ENCODE measurements around the gene SAMD8. TPM values are rescaled to one million over a fixed set of nuclear protein-coding genes. Genes with fewer than 3 reads are reported as not detected.

SAMD8 gene
- polyA plus RNA-seq, 3 donors, result 13.0 to 18.8 (median 13.7) TPM

GRCh38 chr10:75100764-75101291 lies 10.6 kb upstream of the SAMD8 start:
- no peak for DNase-seq
- Histone ChIP-seq H3K9me3 (replicated peaks in 1 of 2; ENCODE audit: control insufficient read depth in 1 of 2, insufficient read depth in 1 of 2, low read length in 2 of 2) (no peaks in the 10 kb centered on the region), H2AFZ (ENCODE audit: insufficient read depth, low read depth, low read length, poor library complexity, severe bottlenecking) (no peak overlapping the region), H3K27ac (ENCODE audit: low read depth in 1 of 2, low read length in 2 of 2) (no peak overlapping the region), H3K79me2 (ENCODE audit: insufficient read depth, low read length) (no peaks in the 10 kb centered on the region), H3K4me3 (replicated peaks in 1 of 3; ENCODE audit: low read depth in 2 of 3, low read length in 3 of 3) (no peak overlapping the region), H4K20me1 (ENCODE audit: insufficient read depth, low read length) (no peaks in the 10 kb centered on the region), H3K9ac (ENCODE audit: insufficient read depth, low read length, poor library complexity, severe bottlenecking) (no peak overlapping the region), H3K27me3 (ENCODE audit: control insufficient read depth in 2 of 2, insufficient read depth in 2 of 2, low read length in 2 of 2) (no peaks in the 10 kb centered on the region), H3K36me3 (replicated peaks in 1 of 2; ENCODE audit: control insufficient read depth in 1 of 2, insufficient read depth in 2 of 2, low read length in 2 of 2) (no peaks in the 10 kb centered on the region), H3K4me1 (ENCODE audit: control insufficient read depth in 1 of 2, insufficient read depth in 2 of 2, low read length in 2 of 2) (peaks cover 12 to 14% of the 10 kb centered on the region in 2 donors), H3K4me2 (replicated peaks; ENCODE audit: extremely low read depth, low read length, poor library complexity, severe bottlenecking) (no peak overlapping the region)
- H3K4me1 Mint-ChIP-seq, result peaks cover 17% of the 10 kb centered on the region
- H3K9me3 Mint-ChIP-seq, result no peaks in the 10 kb centered on the region
- H3K27me3 Mint-ChIP-seq (ENCODE audit: low read depth in 3 of 3), result peaks cover 0 to 8% (median 1%) of the 10 kb centered on the region in 3 donors
- H3K36me3 Mint-ChIP-seq, result no peaks in the 10 kb centered on the region
- no peak for TF ChIP-seq CTCF (IDR thresholded peaks at IDR 0.05)
- no peak overlapping the region for H3K27ac Mint-ChIP-seq
- intact Hi-C loops (cut with micrococcal nuclease), result loop anchor here (5.0 kb wide), 2 partner anchors 834 to 839 kb away; no protein-coding TSS in a partner anchor
- peak overlapping the region in 1 of 2 donors; percentile 54 for H3K4me3 Mint-ChIP-seq
- 87% methylated on average over 4 of the region's 4 CpGs for WGBS (ENCODE audit: insufficient coverage)

- Mint-ChIP-seq H3K27ac (peak overlapping the region in 1 of 7 donors; percentile 48), H3K9me3 (no peaks in the 10 kb centered on the region), H3K36me3 (no peaks in the 10 kb centered on the region), H3K27me3 (ENCODE audit: low read depth in 3 of 3) (peaks cover 0 to 8% (median 1%) of the 10 kb centered on the region in 3 donors), H3K4me3 (no peak overlapping the region), H3K4me1 (peaks cover 17% of the 10 kb centered on the region)
- Histone ChIP-seq H3K4me1 (ENCODE audit: control insufficient read depth in 1 of 2, insufficient read depth in 2 of 2, low read length in 2 of 2) (peaks cover 12 to 14% of the 10 kb centered on the region in 2 donors), H3K4me3 (replicated peaks in 1 of 3; ENCODE audit: low read depth in 2 of 3, low read length in 3 of 3) (no peak overlapping the region), H3K9ac (ENCODE audit: insufficient read depth, low read length, poor library complexity, severe bottlenecking) (no peak overlapping the region), H3K36me3 (replicated peaks in 1 of 2; ENCODE audit: control insufficient read depth in 1 of 2, insufficient read depth in 2 of 2, low read length in 2 of 2) (no peaks in the 10 kb centered on the region), H3K27me3 (ENCODE audit: control insufficient read depth in 2 of 2, insufficient read depth in 2 of 2, low read length in 2 of 2) (no peaks in the 10 kb centered on the region), H2AFZ (ENCODE audit: insufficient read depth, low read depth, low read length, poor library complexity, severe bottlenecking) (no peak overlapping the region), H4K20me1 (ENCODE audit: insufficient read depth, low read length) (no peaks in the 10 kb centered on the region), H3K79me2 (ENCODE audit: insufficient read depth, low read length) (no peaks in the 10 kb centered on the region), H3K27ac (ENCODE audit: low read depth in 1 of 2, low read length in 2 of 2) (no peak overlapping the region), H3K4me2 (replicated peaks; ENCODE audit: extremely low read depth, low read length, poor library complexity, severe bottlenecking) (no peak overlapping the region), H3K9me3 (replicated peaks in 1 of 2; ENCODE audit: control insufficient read depth in 1 of 2, insufficient read depth in 1 of 2, low read length in 2 of 2) (no peaks in the 10 kb centered on the region)
- TF ChIP-seq CTCF (IDR thresholded peaks at IDR 0.05), result no peak
- intact Hi-C loops (cut with micrococcal nuclease), result loop anchor here (5.0 kb wide), 2 partner anchors 834 to 839 kb away; no protein-coding TSS in a partner anchor
- DNase-seq, result no peak
- 100% methylated on average over 6 of the region's 12 CpGs for WGBS (ENCODE audit: insufficient coverage)
Observed at GRCh38 chr10:75101416-75102251, 9.8 kb upstream of the SAMD8 start.

Data from CD14-positive monocyte (primary cell).